Measurements from ENCODE around the gene SFT2D2.

SFT2D2 gene

DNA sequence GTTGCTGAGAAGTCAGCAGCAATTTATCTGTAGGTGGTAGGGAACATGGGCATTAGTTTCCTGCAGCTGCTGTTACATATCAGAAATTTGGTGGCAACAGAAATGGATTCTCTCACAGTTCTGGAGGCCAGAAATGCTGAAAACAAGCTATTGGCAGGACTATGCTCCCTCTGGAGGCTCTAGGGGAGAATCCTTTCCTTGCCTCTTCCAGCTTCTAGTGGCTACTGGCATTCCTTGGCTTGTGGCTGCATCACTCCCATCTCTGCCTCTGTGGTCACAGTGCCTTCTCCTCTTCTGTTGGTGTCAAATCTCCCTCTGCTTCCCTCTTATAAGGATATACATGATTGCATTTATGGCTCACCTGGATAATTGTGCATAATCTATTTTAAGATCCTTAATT lies 2.5 kb upstream of the SFT2D2 start:
- no peak for DNase-seq (ENCODE audit: low read depth in 3 of 3)

- DNase-seq (ENCODE audit: low read depth in 3 of 3): no peak
Measured at GRCh38 chr1:168223681-168224540, 1.9 kb upstream of the SFT2D2 start.

DNA sequence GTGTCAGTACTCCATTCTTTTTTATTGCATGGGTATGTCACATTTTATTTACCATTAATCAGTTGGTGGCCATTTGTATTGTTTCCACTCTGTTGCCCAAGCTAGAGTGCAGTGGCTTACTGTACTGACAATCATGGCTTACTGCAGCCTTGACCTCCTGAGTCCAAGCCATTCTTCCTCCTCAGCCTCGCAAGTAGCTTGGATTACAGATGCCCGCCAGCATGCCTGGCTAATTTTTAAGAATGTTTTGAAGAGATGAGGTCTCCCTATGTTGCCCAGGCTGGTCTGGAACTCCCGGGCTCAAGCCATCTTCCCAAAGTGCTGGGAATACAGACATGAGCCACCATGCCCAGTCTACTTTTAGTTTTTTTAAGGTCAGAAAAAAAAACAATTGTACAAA lies 813 bp upstream of the SFT2D2 start:
- no peak for DNase-seq (ENCODE audit: low read depth in 3 of 3)

DNA sequence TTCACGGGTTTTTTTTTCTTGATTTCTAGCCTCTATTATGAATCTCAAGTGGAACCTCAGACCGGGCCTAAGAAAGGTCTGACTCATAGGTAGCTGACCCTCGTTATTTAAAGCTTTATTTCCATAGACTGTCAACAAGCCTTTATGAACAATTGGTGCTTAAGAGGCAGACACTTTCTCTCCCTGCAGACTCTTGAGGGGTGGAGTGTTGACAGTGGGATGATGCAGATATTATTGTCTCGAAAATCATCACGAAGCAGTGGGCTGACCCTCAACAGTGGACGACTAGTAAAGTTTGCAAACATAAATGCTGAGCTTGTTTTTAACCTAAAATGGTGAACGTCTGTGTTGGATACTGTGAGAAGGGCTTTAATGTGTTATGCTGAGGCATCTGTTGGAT lies 1.8 kb downstream of the SFT2D2 start:
- DNase-seq (ENCODE audit: low read depth in 3 of 3): no peak

DNA sequence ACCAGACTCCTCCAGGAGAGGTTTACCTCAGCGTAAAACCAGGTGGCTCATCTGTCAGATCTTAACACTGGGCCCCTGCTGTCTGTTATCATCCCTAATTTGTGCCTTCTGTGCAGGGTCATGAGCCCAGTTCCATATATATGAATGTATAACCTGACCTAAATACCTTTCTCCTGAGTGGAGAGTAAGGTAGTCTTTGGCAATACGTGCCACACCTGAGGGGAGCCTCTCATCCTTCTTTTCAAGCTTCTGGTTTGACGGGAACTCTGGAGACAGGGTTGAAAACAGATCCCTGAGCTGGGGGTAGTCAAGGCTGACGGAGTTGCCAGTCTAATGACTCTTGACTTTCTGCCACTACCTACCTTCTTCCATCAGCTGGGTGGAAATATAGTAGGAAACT lies 4.1 kb downstream of the SFT2D2 start:
- DNase-seq (ENCODE audit: low read depth in 3 of 3): no peak

- DNase-seq (ENCODE audit: low read depth in 3 of 3): no peak
Measured at GRCh38 chr1:168230709-168231108, 4.9 kb downstream of the SFT2D2 start.

GRCh38 chr1:168234846-168235547 lies 9.2 kb downstream of the SFT2D2 start:
- peak in 2 of 3 donors; percentile 25 to 33 for DNase-seq (ENCODE audit: low read depth in 3 of 3)

- DNase-seq (ENCODE audit: low read depth in 3 of 3): no peak
Measured at GRCh38 chr1:168235548-168235885, 9.7 kb downstream of the SFT2D2 start.

GRCh38 chr1:168235937-168236336 lies 10.1 kb downstream of the SFT2D2 start:
- DNase-seq (ENCODE audit: low read depth in 3 of 3): no peak

DNA sequence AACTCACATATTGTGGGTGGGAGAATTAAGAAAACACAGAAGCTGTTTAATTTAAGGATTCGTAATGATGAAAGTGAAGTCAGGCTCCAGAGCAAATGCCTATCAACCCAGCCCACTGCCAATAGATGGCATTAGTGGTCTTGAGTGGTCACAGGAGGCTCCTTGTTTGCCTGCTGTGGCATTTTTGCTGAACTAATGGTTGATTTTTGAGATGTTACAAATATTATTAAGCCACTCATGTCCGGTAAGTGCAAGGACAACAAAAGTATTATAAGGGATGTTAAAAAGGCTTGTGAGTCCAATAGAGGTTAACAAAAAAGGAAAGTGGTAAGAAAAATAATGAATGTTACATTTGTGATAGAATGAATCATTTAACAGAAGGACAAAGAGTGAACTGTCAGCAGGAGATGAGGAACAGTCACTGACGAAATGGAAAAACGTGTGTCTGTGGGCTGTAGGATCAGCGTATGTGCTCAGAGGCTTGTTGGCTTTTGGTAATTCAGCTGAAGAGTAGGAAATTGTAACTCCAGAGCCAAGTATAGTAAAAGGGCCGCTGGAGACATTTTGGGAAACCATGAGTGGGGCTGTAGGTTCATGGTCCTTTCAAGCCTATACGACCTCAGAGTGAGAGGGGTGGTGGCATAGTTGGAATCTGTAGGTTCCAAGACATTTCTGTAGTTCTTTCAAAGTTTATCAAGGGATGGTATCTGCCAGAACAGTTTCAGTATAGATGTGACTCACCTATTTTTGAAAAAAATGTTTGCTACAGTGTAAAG lies 11.2 kb downstream of the SFT2D2 start:
- peak in 2 of 3 donors; percentile 21 to 38 for DNase-seq (ENCODE audit: low read depth in 3 of 3)

DNA sequence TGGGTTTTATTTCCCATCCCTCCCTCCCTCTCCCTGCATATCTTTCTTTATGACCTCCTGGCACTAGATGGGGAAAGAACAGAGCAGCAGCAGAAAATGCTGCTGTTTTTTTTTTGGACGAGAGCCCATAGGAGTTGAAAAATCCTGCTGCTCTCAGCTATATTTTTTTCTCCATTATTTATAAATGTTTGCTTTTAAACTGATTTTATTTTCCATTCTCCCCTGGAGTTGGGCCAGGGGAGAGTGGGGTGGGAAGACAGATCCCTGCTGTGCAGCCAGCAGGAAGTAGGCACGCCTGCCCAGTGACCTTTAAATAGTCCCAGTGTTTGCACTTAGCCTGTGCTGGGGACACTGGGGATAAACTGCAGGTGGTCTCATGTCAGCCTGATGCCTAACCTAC lies 17.4 kb downstream of the SFT2D2 start:
- no peak for DNase-seq (ENCODE audit: low read depth in 3 of 3)

- no peak for DNase-seq (ENCODE audit: low read depth in 3 of 3)
Measured at GRCh38 chr1:168243636-168244212, 17.9 kb downstream of the SFT2D2 start.

DNA sequence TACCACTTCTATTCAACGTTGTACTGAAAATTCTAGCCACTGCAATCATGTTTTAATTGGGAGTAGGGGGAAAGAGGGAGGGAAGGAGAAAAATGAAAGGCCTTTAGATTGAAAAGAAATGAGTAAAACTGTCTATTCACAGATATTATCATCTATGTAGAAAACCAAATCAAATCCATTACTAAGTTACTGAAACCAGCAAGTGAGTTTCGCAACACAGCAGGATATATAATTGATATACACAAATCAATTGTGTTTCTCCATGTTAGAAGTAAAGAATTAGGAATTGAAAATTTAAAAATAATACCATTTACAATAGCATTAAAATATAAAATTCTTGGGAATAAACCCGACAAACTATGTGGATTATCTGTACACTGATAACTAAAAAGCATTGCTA lies 19.2 kb downstream of the SFT2D2 start:
- DNase-seq (ENCODE audit: low read depth in 3 of 3): no peak

DNA sequence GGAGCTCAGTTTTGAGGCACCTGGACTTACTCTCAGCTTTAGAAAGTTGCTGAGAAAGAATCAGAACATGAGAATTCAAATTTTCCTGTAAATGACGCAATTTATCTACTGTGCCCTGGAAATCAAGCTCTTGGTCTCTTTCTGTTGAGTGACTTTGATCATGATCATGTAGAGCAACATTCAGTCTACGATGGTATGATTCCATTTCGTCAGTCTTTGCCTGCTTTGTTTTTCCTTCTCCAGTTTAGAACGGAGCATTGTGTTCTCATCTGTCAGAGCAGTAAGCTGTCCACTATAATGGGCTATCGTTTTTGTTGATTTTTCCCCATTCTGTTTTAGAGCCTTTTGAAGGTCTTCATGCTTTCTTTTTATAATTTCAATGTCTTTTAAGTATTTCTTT lies 20.7 kb downstream of the SFT2D2 start:
- no peak for DNase-seq (ENCODE audit: low read depth in 3 of 3)

DNA sequence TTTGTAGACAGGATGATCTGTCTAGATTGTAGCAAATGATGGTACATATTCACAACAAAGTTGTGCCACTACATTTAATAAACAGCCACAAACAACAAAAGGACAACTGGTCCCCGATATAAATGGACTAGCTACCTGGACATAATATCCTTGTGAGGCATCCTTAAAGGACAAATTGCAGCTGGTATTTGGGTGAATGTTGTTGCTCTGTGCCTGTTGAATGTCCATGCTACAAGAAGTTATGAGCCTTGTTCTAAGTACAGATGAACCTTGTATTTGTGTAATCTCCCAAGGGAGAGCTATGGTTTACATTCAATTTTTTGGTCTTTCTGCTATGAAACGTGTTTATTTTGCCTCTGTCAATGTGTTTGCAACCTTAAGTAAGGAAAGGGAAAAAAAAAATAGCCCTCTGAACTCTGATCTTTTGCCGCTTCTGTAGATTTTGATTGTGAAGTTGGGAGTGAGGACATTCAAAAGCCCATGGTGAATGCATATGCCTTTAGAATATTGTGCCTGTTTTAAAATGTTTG lies 26.5 kb downstream of the SFT2D2 start:
- no peak for DNase-seq (ENCODE audit: low read depth in 3 of 3)

GRCh38 chr1:168256164-168256563 lies 30.4 kb downstream of the SFT2D2 start:
- DNase-seq (ENCODE audit: low read depth in 3 of 3): no peak

GRCh38 chr1:168257397-168257796 lies 31.6 kb downstream of the SFT2D2 start:
- no peak for DNase-seq (ENCODE audit: low read depth in 3 of 3)

GRCh38 chr1:168259567-168259966 lies 33.8 kb downstream of the SFT2D2 start:
- DNase-seq (ENCODE audit: low read depth in 3 of 3): no peak

DNA sequence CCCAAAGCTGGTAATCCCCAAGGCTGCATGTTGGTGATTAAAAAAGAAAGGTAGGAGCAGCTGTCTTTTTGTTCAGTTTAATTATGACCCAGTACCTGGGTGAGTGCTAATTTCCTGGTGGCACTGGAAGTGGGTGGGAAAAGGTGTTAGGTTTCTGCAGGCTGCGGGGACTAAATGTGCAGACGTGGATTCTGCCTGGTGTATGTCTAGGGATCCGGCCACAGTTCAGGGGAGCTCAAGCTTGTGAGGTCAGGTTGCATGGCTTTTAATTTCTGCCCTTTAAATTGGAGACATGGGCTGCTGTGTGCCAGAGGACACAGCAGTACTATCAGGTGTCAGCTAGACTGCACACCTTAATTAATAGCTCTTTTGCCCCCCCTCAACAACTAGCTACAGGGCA lies 34.6 kb downstream of the SFT2D2 start:
- DNase-seq (ENCODE audit: low read depth in 3 of 3): no peak

- no peak for DNase-seq (ENCODE audit: low read depth in 3 of 3)
Measured at GRCh38 chr1:168261390-168261789, 35.6 kb downstream of the SFT2D2 start.

GRCh38 chr1:168263130-168263529 lies 37.3 kb downstream of the SFT2D2 start:
- no peak for DNase-seq (ENCODE audit: low read depth in 3 of 3)

- no peak for DNase-seq (ENCODE audit: low read depth in 3 of 3)
Measured at GRCh38 chr1:168264296-168264695, 38.5 kb downstream of the SFT2D2 start.

Measured in stimulated activated CD4-positive, alpha-beta T cell treated with anti-CD3 and anti-CD28 coated beads, TNF-alpha, amount 100 ng/mL, for 48 hours (primary cell).